ENCODE data around the gene TTC33.

- no peak for TF ChIP-seq CTCF (IDR thresholded peaks at IDR 0.05)
- no peak for TF ChIP-seq EZH2 (IDR thresholded peaks at IDR 0.05; ENCODE audit: borderline replicate concordance, insufficient read depth, low read depth, low read length, poor library complexity, severe bottlenecking)
Measured at GRCh38 chr5:40524677-40525076, 231.1 kb downstream of the TTC33 start.
